ENCODE results near the gene NOS3. TPM values are rescaled to one million over a fixed set of nuclear protein-coding genes. Genes with fewer than 3 reads are reported as not detected.
"Not testable (repeated sequence)": the region's sequence is repeated elsewhere in the genome, so short reads cannot be mapped to it uniquely, and the experiment has no call there.

NOS3 gene
- total and polyA plus RNA-seq, 8 donors = 7.5 to 21.8 (median 10.4) TPM

- Histone ChIP-seq H3K9me3 (no peaks in the 10 kb centered on the region), H3K36me3 (no peaks in the 10 kb centered on the region), H3K27ac (no peak overlapping the region), H3K27me3 (peaks cover 3 to 67% of the 10 kb centered on the region in 2 donors), H3K4me3 (no peak overlapping the region), H3K4me1 (peaks cover 16 to 59% of the 10 kb centered on the region in 2 donors)
- TF ChIP-seq CTCF (IDR thresholded peaks at IDR 0.05) = no peak
- DNase-seq (no peak), ATAC-seq (no peak)
- intact Hi-C loops (cut with DNase I) = no loop called here
Measured at GRCh38 chr7:151009327-151010036, 18.7 kb downstream of the NOS3 start.

- H3K4me1 ChIP-seq = peaks cover 16 to 60% of the 10 kb centered on the region in 2 donors
- H3K4me3 ChIP-seq = no peak overlapping the region
- H3K36me3 ChIP-seq = no peaks in the 10 kb centered on the region
- no peak for TF ChIP-seq CTCF (IDR thresholded peaks at IDR 0.05)
- H3K27ac ChIP-seq = no peak overlapping the region
- no peak for DNase-seq
- H3K9me3 ChIP-seq = no peaks in the 10 kb centered on the region
- no peak for ATAC-seq
- intact Hi-C loops (cut with DNase I) = no loop called here
- peaks cover 3 to 72% of the 10 kb centered on the region in 2 donors for H3K27me3 ChIP-seq
Measured at GRCh38 chr7:151010037-151010306, 19.2 kb downstream of the NOS3 start.

GRCh38 chr7:151010307-151011096 lies 19.7 kb downstream of the NOS3 start:
- TF ChIP-seq CTCF (IDR thresholded peaks at IDR 0.05) = no peak
- intact Hi-C loops (cut with DNase I) = no loop called here
- Histone ChIP-seq H3K4me1 (peaks cover 16 to 64% of the 10 kb centered on the region in 2 donors), H3K9me3 (no peaks in the 10 kb centered on the region), H3K4me3 (peak overlapping the region in 1 of 2 donors; percentile 26), H3K27me3 (peaks cover 3 to 75% of the 10 kb centered on the region in 2 donors), H3K27ac (peak overlapping the region in 1 of 2 donors; percentile 38), H3K36me3 (no peaks in the 10 kb centered on the region)
- DNase-seq = peak in 1 of 4 donors; percentile 60
- ATAC-seq = peak; percentile 60

GRCh38 chr7:151011097-151011409 lies 20.2 kb downstream of the NOS3 start:
- Histone ChIP-seq H3K4me1 (peaks cover 16 to 64% of the 10 kb centered on the region in 2 donors), H3K36me3 (no peaks in the 10 kb centered on the region), H3K27me3 (peaks cover 3 to 81% of the 10 kb centered on the region in 2 donors), H3K9me3 (no peaks in the 10 kb centered on the region), H3K27ac (no peak overlapping the region), H3K4me3 (peak overlapping the region in 1 of 2 donors; percentile 26)
- no peak for TF ChIP-seq CTCF (IDR thresholded peaks at IDR 0.05)
- intact Hi-C loops (cut with DNase I) = no loop called here
- ATAC-seq = peak; percentile 14
- no peak for DNase-seq

- ATAC-seq; H3K9me3 ChIP-seq; intact Hi-C loops (cut with DNase I); H3K4me3 ChIP-seq; H3K27ac ChIP-seq; H3K36me3 ChIP-seq: not testable (repeated sequence)
- peaks cover 16 to 64% of the 10 kb centered on the region in 2 donors for H3K4me1 ChIP-seq
- H3K27me3 ChIP-seq = peaks cover 3 to 86% of the 10 kb centered on the region in 2 donors
- DNase-seq = peak in 1 of 4 donors; percentile 59
Measured at GRCh38 chr7:151011616-151012015, 20.8 kb downstream of the NOS3 start.

All from left lung (tissue), 10 donors.